ENCODE results near the gene ACAD8.

- TF ChIP-seq EZH2 (IDR thresholded peaks at IDR 0.05; ENCODE audit: insufficient read depth, poor library complexity, severe bottlenecking) (no peak), EZH2phosphoT487 (IDR thresholded peaks at IDR 0.05; ENCODE audit: insufficient read depth, low read depth) (no peak)
Observed at GRCh38 chr11:134275188-134275533, 21.8 kb downstream of the ACAD8 start.

Data from GM23248 (cell line).